Sigmoid colon (tissue), 7 donors: ENCODE data around the gene SLC25A5. TPM values are rescaled to one million over a fixed set of nuclear protein-coding genes. Genes with fewer than 3 reads are reported as not detected.

Experiments
- DNase-seq: peaks from one replicate; pipeline ENCODE4 v3.0.0-alpha.2; 2019
- H3K27ac ChIP-seq, 4 donors: fragments of 200-600 bp; sonication (generic); one replicate each; pipeline ENCODE4 v1.5.1; 2016 to 2019; ENCODE audit warnings: mild to moderate bottlenecking in 1 of 4
- H3K27me3 ChIP-seq, 3 donors: fragments of 200-600 bp; sonication (generic); one replicate each; pipeline ENCODE4 v1.5.1; 2019; ENCODE audit warnings: mild to moderate bottlenecking in 1 of 3
- H3K36me3 ChIP-seq, 4 donors: fragments of 200-600 bp; sonication (generic); one replicate each; pipeline ENCODE4 v1.5.1; 2016 to 2019
- H3K4me1 ChIP-seq, 4 donors: fragments of 200-600 bp; sonication (generic); one replicate each; pipeline ENCODE4 v1.5.1; 2017 to 2019
- H3K4me3 ChIP-seq, 4 donors: fragments of 200-600 bp; sonication (generic); one replicate each; pipeline ENCODE4 v1.5.1; 2017 to 2019; ENCODE audit warnings: mild to moderate bottlenecking in 2 of 4, moderate library complexity in 1 of 4
- H3K9me3 ChIP-seq, 4 donors: fragments of 200-600 bp in 3 of 4; sonication (generic) in 3 of 4; one replicate each; pipeline versions ENCODE4 v1.5.1 to v1.6.1; 2013 to 2019
- CTCF ChIP-seq, 4 experiments: fragments of 450-650 bp in 3 of 4; fragments of 200-600 bp in 1 of 4; IDR thresholded peaks; one replicate each; pipeline ENCODE4 v1.5.1; 2016 to 2019; ENCODE audit warnings: antibody characterized with exemption in 4 of 4, mild to moderate bottlenecking in 3 of 4, moderate library complexity in 2 of 4
- EP300 ChIP-seq, 4 donors: sonication (generic); formaldehyde crosslinking; IDR thresholded peaks; one replicate each; pipeline ENCODE4 v1.6.1; 2017; ENCODE audit warnings: antibody characterized with exemption in 4 of 4
- POLR2A ChIP-seq, 2 donors: fragments of 450-650 bp; IDR thresholded peaks; one replicate each; pipeline ENCODE4 v1.6.1; 2016; ENCODE audit warnings: antibody characterized with exemption in 2 of 2, mild to moderate bottlenecking in 2 of 2, moderate library complexity in 2 of 2
- POLR2AphosphoS5 ChIP-seq, 4 donors: sonication (generic); formaldehyde crosslinking; IDR thresholded peaks; one replicate each; pipeline ENCODE4 v1.6.1; 2017; ENCODE audit warnings: antibody characterized with exemption in 4 of 4
- WGBS, 2 donors: extraction: QIAGEN DNeasy Blood & Tissue Kit; methylation state at CpG; one replicate each; pipeline ENCODE4 v1.1.7; 2013; 5-methylcytosine and 5-hydroxymethylcytosine counted together
- intact Hi-C: fragments of 100-400 bp; cut with DNase I; formaldehyde crosslinking; loops from one replicate; pipeline ENCODE4 v1.15.1; 2023
- polyA plus RNA-seq, 3 donors: library from polyadenylated mRNA; stranded (reverse); fragments of 200-250 nt; gene quantifications; one replicate each; pipeline ENCODE4 v1.2.3, GENCODE V29; 2013
- small RNA-seq, 3 donors: library from RNA; depleted of rRNA; stranded (forward); fragments of <200 nt; gene quantifications; one replicate each; pipeline ENCODE3, GENCODE V24; 2016
- total RNA-seq, 4 donors: library from RNA; depleted of rRNA; stranded (reverse); fragments of >200 nt; gene quantifications; one replicate each; pipeline ENCODE4 v1.1.0, GENCODE V29; 2016
- donor health status: healthy with polysubstance abuse.
- donor health status: Bipolar disorder and iron deficiency.
- donor health status: healthy.

The SLC25A5 gene
- total and polyA plus RNA-seq, 7 donors: 269 to 2,420 (median 356) TPM

- H3K9me3 ChIP-seq: no peaks in the 10 kb centered on the region
- H3K36me3 ChIP-seq: no peaks in the 10 kb centered on the region
- H3K27me3 ChIP-seq: no peaks in the 10 kb centered on the region
- no peaks in the 10 kb centered on the region for H3K4me1 ChIP-seq
- TF ChIP-seq EP300 (IDR thresholded peaks at IDR 0.05) (no peak), POLR2A (IDR thresholded peaks at IDR 0.05) (peak in 1 of 2 donors; percentile 6), POLR2AphosphoS5 (IDR thresholded peaks at IDR 0.05) (no peak), CTCF (IDR thresholded peaks at IDR 0.05) (peak; percentile 9 to 59 (median 36))
- 13 to 41% methylated on average over 14 of the region's 14 CpGs for WGBS, 2 donors
- intact Hi-C loops: loop anchor here (2.0 kb wide), 1 partner anchor 23 kb away; no protein-coding TSS in a partner anchor
- peak overlapping the region in 1 of 4 donors; percentile 38 for H3K27ac ChIP-seq
- peak; percentile 73 for DNase-seq
- H3K4me3 ChIP-seq: no peak overlapping the region
Measured at GRCh38 chrX:119512146-119512800, 44.0 kb downstream of the SLC25A5 start.

- WGBS, 2 donors: 33% methylated on average over 5 of the region's 5 CpGs
- H3K36me3 ChIP-seq: no peaks in the 10 kb centered on the region
- TF ChIP-seq CTCF (IDR thresholded peaks at IDR 0.05) (peak; percentile 39 to 67 (median 60)), POLR2A (IDR thresholded peaks at IDR 0.05) (no peak)
- DNase-seq: no peak
- no peak overlapping the region for H3K27ac ChIP-seq
- no peak overlapping the region for H3K4me3 ChIP-seq
- no peaks in the 10 kb centered on the region for H3K9me3 ChIP-seq
- intact Hi-C loops: no loop called here
- no peaks in the 10 kb centered on the region for H3K27me3 ChIP-seq
- no peaks in the 10 kb centered on the region for H3K4me1 ChIP-seq
Measured at GRCh38 chrX:119516157-119516702, 48.0 kb downstream of the SLC25A5 start.

- H3K9me3 ChIP-seq: no peaks in the 10 kb centered on the region
- H3K4me3 ChIP-seq: no peak overlapping the region
- no peak for TF ChIP-seq POLR2AphosphoS5 (IDR thresholded peaks at IDR 0.05)
- TF ChIP-seq CTCF (IDR thresholded peaks at IDR 0.05): no peak
- TF ChIP-seq EP300 (IDR thresholded peaks at IDR 0.05): no peak
- TF ChIP-seq POLR2A (IDR thresholded peaks at IDR 0.05): no peak
- intact Hi-C loops: no loop called here
- H3K36me3 ChIP-seq: no peaks in the 10 kb centered on the region
- H3K27ac ChIP-seq: no peak overlapping the region
- DNase-seq: no peak
- H3K27me3 ChIP-seq: no peaks in the 10 kb centered on the region
- WGBS, 2 donors: 78 to 82% methylated on average over 4 of the region's 4 CpGs
- H3K4me1 ChIP-seq: no peaks in the 10 kb centered on the region
Measured at GRCh38 chrX:119518371-119518770, 50.1 kb downstream of the SLC25A5 start.

Small RNAs within 50 kb of the gene (small RNA-seq; reads per million reads assigned to genes)
- gene RNU1-67P (0.22 to 0.72 (median 0.29) reads per million in 3 donors), gene RNY3P16 (0 to 0.06 (median 0) reads per million in 3 donors)

Other genes starting within 250 kb of the SLC25A5 start
- 100 to 1,000 TPM; 104 to 159 (median 132) TPM for gene PGRMC1, start 232.2 kb upstream of the SLC25A5 start, total RNA-seq
- 10 to 100 TPM; 33.0 to 88.0 (median 39.3) TPM for gene PGRMC1, start 232.2 kb upstream of the SLC25A5 start, polyA plus RNA-seq
- gene SLC25A43, start 69.1 kb upstream of the SLC25A5 start, total RNA-seq: 10 to 100 TPM in 2 of 4 donors, 1 to 10 TPM in 2; 5.3 to 16.1 (median 9.7) TPM
- 10 to 100 TPM; 16.2 to 39.5 (median 24.6) TPM for gene SLC25A43, start 69.1 kb upstream of the SLC25A5 start, polyA plus RNA-seq
- gene STEEP1, start 97.0 kb downstream of the SLC25A5 start, total RNA-seq: 10 to 100 TPM; 19.7 to 25.0 (median 21.9) TPM
- gene STEEP1, start 97.0 kb downstream of the SLC25A5 start, polyA plus RNA-seq: 10 to 100 TPM; 16.8 to 30.3 (median 20.3) TPM
- gene UBE2A, start 106.1 kb downstream of the SLC25A5 start, total RNA-seq: 10 to 100 TPM; 26.7 to 51.7 (median 43.1) TPM
- 100 to 1,000 TPM in 1 of 3 donors, 10 to 100 TPM in 2; 71.1 to 228 (median 93.1) TPM for gene UBE2A, start 106.1 kb downstream of the SLC25A5 start, polyA plus RNA-seq
- gene NKRF, start 138.0 kb downstream of the SLC25A5 start, total RNA-seq: 1 to 10 TPM; 4.8 to 6.1 (median 5.0) TPM
- gene NKRF, start 138.0 kb downstream of the SLC25A5 start, polyA plus RNA-seq: 1 to 10 TPM; 2.4 to 5.3 (median 2.5) TPM
- gene SEPTIN6, start 224.7 kb downstream of the SLC25A5 start, total RNA-seq: 100 to 1,000 TPM in 1 of 4 donors, 10 to 100 TPM in 3; 48.2 to 103 (median 69.4) TPM
- gene SEPTIN6, start 224.7 kb downstream of the SLC25A5 start, polyA plus RNA-seq: 10 to 100 TPM in 1 of 3 donors, 1 to 10 TPM in 2; 5.3 to 32.5 (median 6.0) TPM